Caco-2 (cell line): Measurements from ENCODE around the gene WDR45B. TPM values are rescaled to one million over a fixed set of nuclear protein-coding genes. Genes with fewer than 3 reads are reported as not detected.

Source experiments
- BruUV-seq: library from RNA; stranded (reverse); fragments of 400-500 nt; replicated peaks from 2 replicates; lab custom pipeline; 2021; lab: Mats Ljungman, UMichigan
- CTCF ChIA-PET: fragments of 300-600 bp; sonication (Branson Sonifier 250); formaldehyde crosslinking; loops from one replicate; lab custom pipeline; 2022; ENCODE audit warnings: antibody characterized with exemption; lab: Charles Lee
- POLR2A ChIA-PET: fragments of 300-600 bp; sonication (Branson Sonifier 250); formaldehyde crosslinking; loops from one replicate; lab custom pipeline; 2022; ENCODE audit warnings: antibody characterized with exemption; lab: Charles Lee
- DNase-seq, 2 experiments: peaks; one replicate each; pipeline versions ENCODE4 v3.0.0 to v3.0.0-alpha.2; 2020 to 2022
- H3K27me3 ChIP-seq: replicated peaks from 2 replicates; pipeline ENCODE4 v1.6.0; 2011; ENCODE audit warnings: low read length; ENCODE audit not compliant: control insufficient read depth, insufficient read depth
- H3K36me3 ChIP-seq: 2 replicates; pipeline ENCODE4 v1.5.1; 2011; ENCODE audit warnings: low read length; ENCODE audit not compliant: control insufficient read depth, insufficient read depth
- H3K4me1 ChIP-seq: fragments of 250-450 bp; sonication (Bioruptor Pico); 2 replicates; pipeline ENCODE4 v1.5.1; 2020; ENCODE audit warnings: mild to moderate bottlenecking
- H3K4me3 ChIP-seq: 2 replicates; pipeline ENCODE4 v1.5.1; 2011; ENCODE audit warnings: low read depth, mild to moderate bottlenecking, control low read depth, low read length
- H3K9me3 ChIP-seq: fragments of 250-450 bp; sonication (Bioruptor Pico); 2 replicates; pipeline ENCODE4 v1.5.1; 2020; ENCODE audit warnings: mild to moderate bottlenecking, moderate library complexity
- H3K27ac Mint-ChIP-seq: one replicate; pipeline ENCODE4 v1.8.0; 2022; ENCODE audit warnings: mixed read lengths; ENCODE audit not compliant: unreplicated experiment
- H3K27me3 Mint-ChIP-seq: one replicate; pipeline ENCODE4 v1.8.0; 2022; ENCODE audit warnings: mixed read lengths; ENCODE audit not compliant: insufficient read depth, unreplicated experiment
- H3K36me3 Mint-ChIP-seq: one replicate; pipeline ENCODE4 v1.8.0; 2022; ENCODE audit warnings: mild to moderate bottlenecking, mixed read lengths; ENCODE audit not compliant: insufficient read depth, unreplicated experiment
- H3K4me1 Mint-ChIP-seq: one replicate; pipeline ENCODE4 v1.8.0; 2022; ENCODE audit warnings: low read depth, mixed read lengths; ENCODE audit not compliant: unreplicated experiment
- H3K4me3 Mint-ChIP-seq: one replicate; pipeline ENCODE4 v1.8.0; 2022; ENCODE audit warnings: mild to moderate bottlenecking, moderate library complexity, mixed read lengths; ENCODE audit not compliant: unreplicated experiment
- H3K9me3 Mint-ChIP-seq: one replicate; pipeline ENCODE4 v1.8.0; 2022; ENCODE audit warnings: mixed read lengths; ENCODE audit not compliant: unreplicated experiment
- CTCF ChIP-seq, 2 experiments: fragments of 200-600 bp in 1 of 2; IDR thresholded peaks; 1 replicate in 1 of 2; 2 replicates in 1 of 2; pipeline versions ENCODE4 v1.5.1 to v1.8.0; 2011 to 2022; ENCODE audit warnings: antibody characterized with exemption in 1 of 2, control low read depth in 1 of 2, inconsistent platforms in 1 of 2, low read depth in 1 of 2, low read length in 1 of 2, mild to moderate bottlenecking in 1 of 2, moderate library complexity in 1 of 2; ENCODE audit not compliant: insufficient read depth in 1 of 2, severe bottlenecking in 1 of 2, unreplicated experiment in 1 of 2
- intact Hi-C: fragments of 100-400 bp; cut with micrococcal nuclease; formaldehyde crosslinking; loops from one replicate; pipeline ENCODE4 v1.10.0; 2022; ENCODE audit not compliant: unreplicated experiment
- total RNA-seq: library from RNA; stranded (reverse); gene quantifications from 2 replicates; pipeline ENCODE4 v1.2.3, GENCODE V29; 2022

WDR45B gene
- total RNA-seq, 1 experiment from 2014 or later: 106 TPM

- no peaks in the 10 kb centered on the region for H3K36me3 Mint-ChIP-seq
- no peaks in the 10 kb centered on the region for H3K4me1 Mint-ChIP-seq
- Histone ChIP-seq H3K27me3 (no peaks in the 10 kb centered on the region), H3K4me3 (no peak overlapping the region), H3K9me3 (peaks cover 19% of the 10 kb centered on the region), H3K4me1 (no peaks in the 10 kb centered on the region), H3K36me3 (no peaks in the 10 kb centered on the region)
- BruUV-seq: no TSS peak
- no peak overlapping the region for H3K27ac Mint-ChIP-seq
- no peak for DNase-seq
- CTCF ChIA-PET: no interaction called here
- TF ChIP-seq CTCF (IDR thresholded peaks at IDR 0.05; ENCODE audit: insufficient read depth in 1 of 2, low read depth in 1 of 2, low read length in 1 of 2, severe bottlenecking in 1 of 2, unreplicated experiment in 1 of 2): no peak
- no peaks in the 10 kb centered on the region for H3K27me3 Mint-ChIP-seq
- intact Hi-C loops: no loop called here
- POLR2A ChIA-PET: interaction anchor here (0.5 kb wide), 1 partner anchor 33 kb away, joined by 4 read pairs; the partner anchor contains the start of gene FN3KRP
- H3K9me3 Mint-ChIP-seq: peaks cover 9% of the 10 kb centered on the region
- no peak overlapping the region for H3K4me3 Mint-ChIP-seq
Observed at GRCh38 chr17:82683534-82683933, 35.3 kb upstream of the WDR45B start.

GRCh38 chr17:82681547-82681946 lies 33.3 kb upstream of the WDR45B start:
- POLR2A ChIA-PET: no interaction called here
- H3K27ac Mint-ChIP-seq: no peak overlapping the region
- intact Hi-C loops: no loop called here
- Histone ChIP-seq H3K4me1 (no peaks in the 10 kb centered on the region), H3K9me3 (peaks cover 19% of the 10 kb centered on the region), H3K36me3 (no peaks in the 10 kb centered on the region), H3K27me3 (no peaks in the 10 kb centered on the region), H3K4me3 (no peak overlapping the region)
- CTCF ChIA-PET: no interaction called here
- no peaks in the 10 kb centered on the region for H3K27me3 Mint-ChIP-seq
- no TSS peak for BruUV-seq
- H3K4me3 Mint-ChIP-seq: no peak overlapping the region
- no peaks in the 10 kb centered on the region for H3K4me1 Mint-ChIP-seq
- TF ChIP-seq CTCF (IDR thresholded peaks at IDR 0.05; ENCODE audit: insufficient read depth in 1 of 2, low read depth in 1 of 2, low read length in 1 of 2, severe bottlenecking in 1 of 2, unreplicated experiment in 1 of 2): no peak
- DNase-seq: no peak
- no peaks in the 10 kb centered on the region for H3K36me3 Mint-ChIP-seq
- peaks cover 9% of the 10 kb centered on the region for H3K9me3 Mint-ChIP-seq

- Histone ChIP-seq H3K4me3 (no peak overlapping the region), H3K4me1 (no peaks in the 10 kb centered on the region), H3K27me3 (no peaks in the 10 kb centered on the region), H3K9me3 (peaks cover 19% of the 10 kb centered on the region), H3K36me3 (no peaks in the 10 kb centered on the region)
- H3K4me3 Mint-ChIP-seq: no peak overlapping the region
- no peak overlapping the region for H3K27ac Mint-ChIP-seq
- ChIA-PET POLR2A (no interaction called here), CTCF (no interaction called here)
- peaks cover 9% of the 10 kb centered on the region for H3K9me3 Mint-ChIP-seq
- BruUV-seq: no TSS peak
- peak in 1 of 2 experiments; percentile 40 for TF ChIP-seq CTCF (IDR thresholded peaks at IDR 0.05; ENCODE audit: insufficient read depth in 1 of 2, low read depth in 1 of 2, low read length in 1 of 2, severe bottlenecking in 1 of 2, unreplicated experiment in 1 of 2)
- H3K27me3 Mint-ChIP-seq: no peaks in the 10 kb centered on the region
- no peaks in the 10 kb centered on the region for H3K4me1 Mint-ChIP-seq
- no peaks in the 10 kb centered on the region for H3K36me3 Mint-ChIP-seq
- DNase-seq: peak in 1 of 2 experiments; percentile 35
- intact Hi-C loops: no loop called here
Observed at GRCh38 chr17:82679586-82680465, 31.6 kb upstream of the WDR45B start.
